Endodermal cell (in vitro differentiated cells): ENCODE data around the gene SCRT2. TPM values are rescaled to one million over a fixed set of nuclear protein-coding genes. Genes with fewer than 3 reads are reported as not detected.

Experiments
- DNase-seq: peaks from one replicate; pipeline ENCODE4 v3.0.0-alpha.2; 2017
- H3K27ac ChIP-seq: 2 replicates; pipeline ENCODE4 v1.5.1; 2013; ENCODE audit warnings: mild to moderate bottlenecking, low read depth, low read length, moderate library complexity
- H3K27me3 ChIP-seq: 2 replicates; pipeline ENCODE4 v1.6.1; 2013; ENCODE audit warnings: mild to moderate bottlenecking, low read length, moderate library complexity; ENCODE audit not compliant: insufficient read depth, control insufficient read depth, poor library complexity, severe bottlenecking
- H3K36me3 ChIP-seq: 2 replicates; pipeline ENCODE4 v1.7.0; 2013; ENCODE audit warnings: mild to moderate bottlenecking, low read length, moderate library complexity; ENCODE audit not compliant: control insufficient read depth, insufficient read depth
- H3K4me1 ChIP-seq: one replicate; pipeline ENCODE4 v1.7.0; 2013; ENCODE audit warnings: low read length; ENCODE audit not compliant: control insufficient read depth, insufficient read depth
- H3K4me3 ChIP-seq: 2 replicates; pipeline ENCODE4 v1.5.1; 2013; ENCODE audit warnings: mild to moderate bottlenecking, low read length, moderate library complexity
- H3K9ac ChIP-seq: 2 replicates; pipeline ENCODE4 v1.6.1; 2013; ENCODE audit warnings: mild to moderate bottlenecking, low read length, moderate library complexity; ENCODE audit not compliant: poor library complexity, severe bottlenecking; ENCODE audit errors: extremely low read depth
- H3K9me3 ChIP-seq: 2 replicates; pipeline ENCODE4 v1.6.1; 2013; ENCODE audit warnings: mild to moderate bottlenecking, low read length, moderate library complexity; ENCODE audit not compliant: control insufficient read depth
- H3K27ac Mint-ChIP-seq: 2 replicates; pipeline ENCODE4 v1.8.0; 2020; ENCODE audit warnings: mixed read lengths
- H3K27me3 Mint-ChIP-seq: 2 replicates; pipeline ENCODE4 v1.8.0; 2021; ENCODE audit warnings: mild to moderate bottlenecking, mixed read lengths; ENCODE audit not compliant: insufficient read depth
- H3K36me3 Mint-ChIP-seq: 2 replicates; pipeline ENCODE4 v1.8.0; 2020; ENCODE audit warnings: low read depth, mixed read lengths
- H3K4me1 Mint-ChIP-seq: 2 replicates; pipeline ENCODE4 v1.8.0; 2020; ENCODE audit warnings: mixed read lengths
- H3K4me3 Mint-ChIP-seq: 2 replicates; pipeline ENCODE4 v1.8.0; 2020; ENCODE audit warnings: mild to moderate bottlenecking, moderate library complexity, mixed read lengths
- H3K9me3 Mint-ChIP-seq: 2 replicates; pipeline ENCODE4 v1.8.0; 2020; ENCODE audit warnings: mild to moderate bottlenecking, mixed read lengths
- CTCF ChIP-seq: fragments of 200-600 bp; sonication (generic); conservative IDR thresholded peaks from 2 replicates; pipeline ENCODE4 v1.5.0; 2021; ENCODE audit warnings: antibody characterized with exemption, mild to moderate bottlenecking
- WGBS, 2 experiments: methylation state at CpG; one replicate each; pipeline versions ENCODE4 v1.1.5 to v1.1.7; 2013; ENCODE audit warnings: missing lambda C conversion rate in 2 of 2, mixed read lengths in 1 of 2; ENCODE audit not compliant: insufficient coverage in 1 of 2, insufficient read length in 1 of 2; 5-methylcytosine and 5-hydroxymethylcytosine counted together
- total RNA-seq, 2 donors: library from RNA; stranded (reverse); fragmentation: NEBNext Ultra II Directional in 1 of 2; extraction: Animal tissue kit (Norgen Biotek cat#: 25700) in 1 of 2; gene quantifications; 2 replicates in 1 of 2; 3 replicates in 1 of 2; pipeline ENCODE4 v1.2.1, GENCODE V29; 2021

SCRT2 gene
- total RNA-seq, 2 donors from 2014 or later = not detected

GRCh38 chr20:676967-677366 lies 1.4 kb upstream of the SCRT2 start:
- no peak for TF ChIP-seq CTCF
- H3K4me1 ChIP-seq = peaks cover 5% of the 10 kb centered on the region

GRCh38 chr20:676315-676937 lies 824 bp upstream of the SCRT2 start:
- H3K27me3 ChIP-seq = peaks cover 70% of the 10 kb centered on the region
- Mint-ChIP-seq H3K27me3 (peaks cover 81% of the 10 kb centered on the region), H3K4me1 (peaks cover 6% of the 10 kb centered on the region), H3K4me3 (peak overlapping the region; percentile 46), H3K36me3 (no peaks in the 10 kb centered on the region), H3K9me3 (no peaks in the 10 kb centered on the region), H3K27ac (no peak overlapping the region)
- no peak overlapping the region for H3K9ac ChIP-seq
- H3K36me3 ChIP-seq = no peaks in the 10 kb centered on the region
- DNase-seq = no peak
- peak overlapping the region; percentile 90 for H3K27ac ChIP-seq
- H3K9me3 ChIP-seq = no peaks in the 10 kb centered on the region
- WGBS, 2 experiments = 0 to 11% methylated on average over 5 to 24 of the region's 24 CpGs
- peak overlapping the region; percentile 81 for H3K4me3 ChIP-seq
- no peak for TF ChIP-seq CTCF
- peaks cover 5% of the 10 kb centered on the region for H3K4me1 ChIP-seq

More at GRCh38 chr20:676967-677366, 1.4 kb upstream of the SCRT2 start:
- Histone ChIP-seq H3K9ac (no peak overlapping the region), H3K27me3 (peaks cover 70% of the 10 kb centered on the region), H3K9me3 (no peaks in the 10 kb centered on the region), H3K27ac (peak overlapping the region; percentile 90), H3K36me3 (no peaks in the 10 kb centered on the region), H3K4me3 (no peak overlapping the region)
- Mint-ChIP-seq H3K9me3 (no peaks in the 10 kb centered on the region), H3K27ac (no peak overlapping the region), H3K36me3 (no peaks in the 10 kb centered on the region), H3K4me1 (peaks cover 6% of the 10 kb centered on the region), H3K27me3 (peaks cover 77% of the 10 kb centered on the region), H3K4me3 (no peak overlapping the region)
- no peak for DNase-seq
- WGBS, 2 experiments = 84 to 89% methylated on average over 3 of the region's 3 CpGs

- TF ChIP-seq CTCF = no peak
- Mint-ChIP-seq H3K27me3 (peaks cover 78% of the 10 kb centered on the region), H3K27ac (no peak overlapping the region), H3K9me3 (no peaks in the 10 kb centered on the region), H3K4me1 (peaks cover 6% of the 10 kb centered on the region), H3K4me3 (peak overlapping the region; percentile 11), H3K36me3 (no peaks in the 10 kb centered on the region)
- Histone ChIP-seq H3K4me1 (peaks cover 5% of the 10 kb centered on the region), H3K9ac (no peak overlapping the region), H3K27me3 (peaks cover 70% of the 10 kb centered on the region), H3K9me3 (no peaks in the 10 kb centered on the region), H3K27ac (no peak overlapping the region), H3K4me3 (no peak overlapping the region), H3K36me3 (no peaks in the 10 kb centered on the region)
- WGBS, 2 experiments = 13 to 16% methylated on average over 11 to 23 of the region's 25 CpGs
- DNase-seq = no peak
Observed at GRCh38 chr20:675033-675452, 559 bp downstream of the SCRT2 start.
